Measurements from ENCODE around the gene LMBRD1. TPM values are rescaled to one million over a fixed set of nuclear protein-coding genes. Genes with fewer than 3 reads are reported as not detected.
"Not testable (repeated sequence)": the region's sequence is repeated elsewhere in the genome, so short reads cannot be mapped to it uniquely, and the experiment has no call there.

Gene LMBRD1
- total and polyA plus RNA-seq, 2 experiments from 2014 or later, result 14.4 to 24.4 TPM

DNA sequence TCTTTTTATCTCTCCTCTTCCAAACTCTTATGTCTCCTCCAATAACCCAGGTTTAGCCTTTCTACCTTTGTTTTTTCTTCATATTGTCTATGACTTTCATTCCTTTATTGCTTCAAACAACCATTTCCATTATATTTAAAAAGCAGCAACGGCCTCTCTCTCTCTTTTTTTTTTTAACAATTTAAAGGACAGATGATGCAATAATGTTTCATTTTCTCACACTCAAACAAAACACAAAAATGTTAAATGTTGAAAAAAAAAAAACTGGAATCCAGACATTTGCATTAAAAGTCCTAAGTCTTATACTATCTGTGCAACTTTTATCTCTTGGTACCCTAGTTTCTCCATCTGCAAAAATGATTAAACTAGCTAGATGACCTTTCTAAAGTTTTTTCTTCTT lies 105.8 kb downstream of the LMBRD1 start:
- TF ChIP-seq, protein P1, sequence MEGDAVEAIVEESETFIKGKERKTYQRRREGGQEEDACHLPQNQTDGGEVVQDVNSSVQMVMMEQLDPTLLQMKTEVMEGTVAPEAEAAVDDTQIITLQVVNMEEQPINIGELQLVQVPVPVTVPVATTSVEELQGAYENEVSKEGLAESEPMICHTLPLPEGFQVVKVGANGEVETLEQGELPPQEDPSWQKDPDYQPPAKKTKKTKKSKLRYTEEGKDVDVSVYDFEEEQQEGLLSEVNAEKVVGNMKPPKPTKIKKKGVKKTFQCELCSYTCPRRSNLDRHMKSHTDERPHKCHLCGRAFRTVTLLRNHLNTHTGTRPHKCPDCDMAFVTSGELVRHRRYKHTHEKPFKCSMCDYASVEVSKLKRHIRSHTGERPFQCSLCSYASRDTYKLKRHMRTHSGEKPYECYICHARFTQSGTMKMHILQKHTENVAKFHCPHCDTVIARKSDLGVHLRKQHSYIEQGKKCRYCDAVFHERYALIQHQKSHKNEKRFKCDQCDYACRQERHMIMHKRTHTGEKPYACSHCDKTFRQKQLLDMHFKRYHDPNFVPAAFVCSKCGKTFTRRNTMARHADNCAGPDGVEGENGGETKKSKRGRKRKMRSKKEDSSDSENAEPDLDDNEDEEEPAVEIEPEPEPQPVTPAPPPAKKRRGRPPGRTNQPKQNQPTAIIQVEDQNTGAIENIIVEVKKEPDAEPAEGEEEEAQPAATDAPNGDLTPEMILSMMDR (IDR thresholded peaks at IDR 0.05; ENCODE audit: low read depth, low read length), result no peak
- Histone ChIP-seq H3K9me3 (ENCODE audit: low read depth) (no peaks in the 10 kb centered on the region), H3K4me3 (no peak overlapping the region), H3K27ac (no peak overlapping the region), H3K4me1 (ENCODE audit: low read depth) (no peaks in the 10 kb centered on the region), H3K27me3 (no peaks in the 10 kb centered on the region), H3K36me3 (no peaks in the 10 kb centered on the region)
- DNase-seq (ENCODE audit: low read depth in 1 of 2, low spot score in 1 of 2), result peak in 1 of 2 donors; percentile 3

DNA sequence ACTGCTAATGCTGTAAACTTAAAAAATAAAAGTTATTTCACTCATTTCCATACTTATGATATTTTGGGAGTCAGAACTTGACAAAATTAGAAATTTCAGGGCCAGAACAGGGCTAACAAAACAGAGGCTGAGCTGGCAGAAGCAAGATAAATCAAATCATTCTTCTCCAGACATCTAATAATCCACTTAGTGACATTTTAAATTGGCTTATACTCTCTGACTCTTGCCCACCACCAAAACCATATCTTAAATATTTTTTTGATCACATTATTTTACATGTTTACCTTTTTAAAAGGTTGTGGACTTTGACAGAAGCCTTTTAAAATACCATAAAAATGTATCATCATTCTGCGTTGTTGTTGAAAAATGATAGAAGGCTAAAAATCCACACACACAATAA lies 116.5 kb downstream of the LMBRD1 start:
- Histone ChIP-seq H3K4me3 (no peak overlapping the region), H3K36me3 (peaks cover 8% of the 10 kb centered on the region), H3K9me3 (ENCODE audit: low read depth) (no peaks in the 10 kb centered on the region), H3K27me3 (no peaks in the 10 kb centered on the region), H3K27ac (no peak overlapping the region), H3K4me1 (ENCODE audit: low read depth) (no peaks in the 10 kb centered on the region)
- TF ChIP-seq, protein P1 (IDR thresholded peaks at IDR 0.05; ENCODE audit: low read depth, low read length), result no peak
- no peak for DNase-seq (ENCODE audit: low read depth in 1 of 2, low spot score in 1 of 2)

DNA sequence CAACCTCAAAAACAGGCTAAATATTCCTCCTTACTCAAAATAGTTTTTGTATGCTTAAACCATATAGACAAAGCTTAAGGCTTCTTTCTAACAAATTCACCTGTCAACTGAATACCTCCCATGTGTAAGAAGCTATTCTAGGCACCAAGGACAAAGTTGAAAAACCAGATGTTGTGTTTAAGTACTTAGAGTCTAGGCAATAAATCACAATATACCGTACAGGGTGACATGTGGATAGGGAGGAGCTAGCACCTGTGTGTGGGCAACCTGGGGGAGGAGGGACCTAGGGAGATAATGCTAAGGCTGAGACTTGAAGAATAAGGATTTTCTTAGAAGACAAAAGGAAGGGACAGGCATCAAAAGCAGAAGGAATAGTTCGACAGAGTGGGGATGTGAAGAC lies 123.5 kb downstream of the LMBRD1 start:
- Histone ChIP-seq H3K27me3 (no peaks in the 10 kb centered on the region), H3K36me3 (peaks cover 10% of the 10 kb centered on the region), H3K4me3 (no peak overlapping the region), H3K9me3 (ENCODE audit: low read depth) (no peaks in the 10 kb centered on the region), H3K27ac (no peak overlapping the region), H3K4me1 (ENCODE audit: low read depth) (no peaks in the 10 kb centered on the region)
- TF ChIP-seq, protein P1 (IDR thresholded peaks at IDR 0.05; ENCODE audit: low read depth, low read length), result no peak
- DNase-seq (ENCODE audit: low read depth in 1 of 2, low spot score in 1 of 2), result no peak

DNA sequence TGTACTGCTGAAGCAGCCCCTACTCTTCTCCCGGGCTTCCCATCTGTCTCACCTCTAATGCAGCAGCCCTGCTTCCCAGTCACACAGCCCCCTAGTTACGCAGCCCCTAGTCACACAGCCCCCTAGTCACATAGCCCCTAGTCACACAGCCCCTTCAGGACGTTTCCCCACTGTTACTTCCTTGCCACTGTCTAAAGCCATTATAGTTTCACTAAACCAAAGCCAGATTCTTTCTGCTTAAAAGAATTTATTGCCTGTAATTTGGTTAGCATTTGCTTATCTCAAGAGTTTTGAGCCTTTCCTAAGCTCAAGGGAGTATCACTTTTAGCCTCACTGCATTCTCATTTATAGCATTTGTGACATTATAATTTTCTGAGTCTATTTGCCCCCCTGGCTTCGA lies 127.9 kb downstream of the LMBRD1 start:
- Histone ChIP-seq H3K9me3 (ENCODE audit: low read depth) (no peaks in the 10 kb centered on the region), H3K27me3 (no peaks in the 10 kb centered on the region), H3K27ac (no peak overlapping the region), H3K36me3 (no peaks in the 10 kb centered on the region), H3K4me3 (no peak overlapping the region), H3K4me1 (ENCODE audit: low read depth) (no peaks in the 10 kb centered on the region)
- TF ChIP-seq, protein P1 (IDR thresholded peaks at IDR 0.05; ENCODE audit: low read depth, low read length), result no peak
- DNase-seq (ENCODE audit: low read depth in 1 of 2, low spot score in 1 of 2), result no peak

DNA sequence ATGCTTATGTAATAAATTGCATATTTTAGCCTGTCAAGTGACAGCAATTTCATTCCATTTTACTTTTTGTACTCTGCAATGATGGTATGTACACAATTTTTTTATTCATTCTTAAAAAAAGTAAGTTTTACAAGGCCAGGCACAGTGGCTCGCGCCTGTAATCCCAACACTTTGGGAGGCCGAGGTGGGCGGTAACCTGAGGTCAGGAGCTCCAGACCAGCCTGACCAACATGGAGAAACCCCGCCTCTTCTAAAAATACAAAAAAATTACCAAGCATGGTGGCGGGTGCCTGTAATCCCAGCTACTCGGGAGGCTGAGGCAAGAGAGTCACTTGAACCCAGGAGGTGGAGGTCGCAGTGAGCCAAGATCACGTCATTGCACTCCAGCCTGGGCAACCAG lies 130.0 kb downstream of the LMBRD1 start:
- H3K9me3 ChIP-seq (ENCODE audit: low read depth); H3K27me3 ChIP-seq; H3K4me3 ChIP-seq; H3K36me3 ChIP-seq; H3K4me1 ChIP-seq (ENCODE audit: low read depth); DNase-seq (ENCODE audit: low read depth in 1 of 2, low spot score in 1 of 2); H3K27ac ChIP-seq: not testable (repeated sequence)

DNA sequence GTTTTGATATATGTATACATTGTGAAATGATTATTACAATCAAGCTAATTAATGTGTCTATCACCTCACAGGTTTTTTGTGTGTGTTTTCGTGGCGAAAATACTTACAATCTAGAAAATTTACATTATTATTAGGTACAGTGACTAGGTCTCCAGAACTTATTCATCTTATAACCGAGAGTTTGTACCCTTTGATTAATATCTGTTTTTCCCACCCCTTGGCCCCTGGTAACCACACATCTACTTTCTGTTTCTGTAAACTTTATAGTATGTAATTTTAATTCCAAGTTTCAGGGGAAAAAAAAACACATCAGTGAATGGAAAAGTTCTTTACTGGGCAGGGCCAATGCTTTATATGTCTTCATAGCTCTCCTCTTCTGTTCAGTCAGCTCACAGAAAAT lies 131.4 kb downstream of the LMBRD1 start:
- Histone ChIP-seq H3K27ac (no peak overlapping the region), H3K9me3 (ENCODE audit: low read depth) (no peaks in the 10 kb centered on the region)
- no peak for DNase-seq (ENCODE audit: low read depth in 1 of 2, low spot score in 1 of 2)

More for the DNA sequence above, 131.4 kb downstream of the LMBRD1 start:
- Histone ChIP-seq H3K4me3 (no peak overlapping the region), H3K36me3 (no peaks in the 10 kb centered on the region), H3K27me3 (no peaks in the 10 kb centered on the region), H3K4me1 (ENCODE audit: low read depth) (no peaks in the 10 kb centered on the region)
- TF ChIP-seq, protein P1 (IDR thresholded peaks at IDR 0.05; ENCODE audit: low read depth, low read length), result no peak

Measured in cardiac muscle cell (in vitro differentiated cells and primary cell).